Measurements from ENCODE around the gene LGALS12.
A peak's percentile ranks its signal among the peaks of the same experiment; 100 is the strongest.
"Not testable (repeated sequence)": the region's sequence is repeated elsewhere in the genome, so short reads cannot be mapped to it uniquely, and the experiment has no call there.

The LGALS12 gene

DNA sequence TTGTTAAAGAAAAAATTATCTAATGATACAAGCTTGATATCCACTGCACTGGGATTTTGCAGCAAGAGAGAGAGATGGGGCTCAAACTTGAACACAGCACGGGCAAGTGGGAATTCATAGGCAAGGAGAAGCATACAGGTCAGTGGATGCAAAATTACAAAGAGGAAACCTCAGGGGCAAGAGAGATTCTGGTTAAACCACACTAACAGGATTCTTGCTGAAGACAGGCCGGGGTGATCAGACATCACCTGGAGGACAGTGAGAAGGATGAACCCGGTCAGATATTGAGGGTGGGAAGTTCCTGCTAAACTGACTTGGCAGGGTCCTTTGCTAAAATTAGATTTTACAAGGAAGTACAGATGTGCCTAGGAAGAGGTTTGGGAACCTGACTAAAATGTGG, 28.2 kb downstream of the LGALS12 start:
- peaks cover 89% of the 10 kb centered on the region for H3K4me1 Mint-ChIP-seq (ENCODE audit: low read depth)
- H3K27me3 Mint-ChIP-seq, result no peaks in the 10 kb centered on the region
- no peaks in the 10 kb centered on the region for H3K36me3 Mint-ChIP-seq
- no peaks in the 10 kb centered on the region for H3K9me3 Mint-ChIP-seq (ENCODE audit: low read depth)
- H3K4me3 Mint-ChIP-seq, result no peak overlapping the region
- peak overlapping the region; percentile 78 for H3K27ac Mint-ChIP-seq

DNA sequence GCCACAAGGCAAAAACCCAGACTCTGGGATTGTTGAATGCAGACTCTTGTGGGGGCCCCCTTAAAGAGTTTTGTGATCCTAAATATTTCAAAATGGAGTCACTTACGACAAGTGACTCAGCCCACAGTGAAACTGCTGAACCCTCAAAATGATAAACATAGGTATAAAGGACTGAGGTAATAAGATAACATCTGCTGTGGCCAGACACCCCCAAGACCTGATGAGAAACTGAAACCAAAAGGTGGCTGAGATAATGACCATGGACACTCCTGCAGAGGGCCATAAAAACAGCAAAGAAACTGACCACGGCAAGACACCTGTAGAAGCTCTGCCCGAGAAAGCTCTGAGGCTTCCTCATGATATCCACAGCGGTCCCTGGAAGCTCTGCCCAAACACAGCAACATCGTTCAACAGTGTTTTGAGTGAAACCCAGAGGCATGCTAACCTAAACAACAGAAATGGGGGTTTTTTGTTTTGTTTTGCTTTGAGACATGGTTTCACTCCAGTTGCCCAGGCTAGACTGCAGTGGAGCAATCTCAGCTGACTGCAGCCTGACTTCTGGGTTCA, 29.1 kb downstream of the LGALS12 start:
- no peaks in the 10 kb centered on the region for H3K27me3 Mint-ChIP-seq
- H3K4me3 Mint-ChIP-seq, result peak overlapping the region; percentile 94
- no peaks in the 10 kb centered on the region for H3K9me3 Mint-ChIP-seq (ENCODE audit: low read depth)
- H3K36me3 Mint-ChIP-seq, result peaks cover under 1% of the 10 kb centered on the region
- H3K27ac Mint-ChIP-seq, result peak overlapping the region; percentile 80
- H3K4me1 Mint-ChIP-seq (ENCODE audit: low read depth), result peaks cover 88% of the 10 kb centered on the region

DNA sequence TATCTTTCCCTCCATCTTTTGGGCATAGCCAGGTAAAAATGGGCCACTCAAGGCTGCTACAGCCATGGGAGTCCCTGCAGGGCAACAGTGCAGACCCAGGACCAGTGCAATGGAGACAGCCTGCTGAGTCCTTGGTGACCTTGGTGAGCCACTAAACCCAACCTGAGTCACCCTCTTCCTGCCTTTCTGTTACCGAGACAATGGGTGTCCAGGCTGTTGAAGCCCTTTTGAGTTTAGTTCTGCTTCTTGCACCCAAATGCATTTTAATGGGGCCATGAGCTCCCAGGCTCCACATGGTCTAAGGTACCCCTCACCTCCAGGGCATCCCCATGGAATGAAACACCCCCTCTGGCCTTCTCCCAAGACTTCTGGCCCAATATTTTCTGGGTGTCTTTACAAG, 29.9 kb downstream of the LGALS12 start:
- H3K9me3 Mint-ChIP-seq (ENCODE audit: low read depth), result no peaks in the 10 kb centered on the region
- peak overlapping the region; percentile 95 for H3K27ac Mint-ChIP-seq
- peak overlapping the region; percentile 94 for H3K4me3 Mint-ChIP-seq
- peaks cover 4% of the 10 kb centered on the region for H3K36me3 Mint-ChIP-seq
- peaks cover 90% of the 10 kb centered on the region for H3K4me1 Mint-ChIP-seq (ENCODE audit: low read depth)
- no peaks in the 10 kb centered on the region for H3K27me3 Mint-ChIP-seq

DNA sequence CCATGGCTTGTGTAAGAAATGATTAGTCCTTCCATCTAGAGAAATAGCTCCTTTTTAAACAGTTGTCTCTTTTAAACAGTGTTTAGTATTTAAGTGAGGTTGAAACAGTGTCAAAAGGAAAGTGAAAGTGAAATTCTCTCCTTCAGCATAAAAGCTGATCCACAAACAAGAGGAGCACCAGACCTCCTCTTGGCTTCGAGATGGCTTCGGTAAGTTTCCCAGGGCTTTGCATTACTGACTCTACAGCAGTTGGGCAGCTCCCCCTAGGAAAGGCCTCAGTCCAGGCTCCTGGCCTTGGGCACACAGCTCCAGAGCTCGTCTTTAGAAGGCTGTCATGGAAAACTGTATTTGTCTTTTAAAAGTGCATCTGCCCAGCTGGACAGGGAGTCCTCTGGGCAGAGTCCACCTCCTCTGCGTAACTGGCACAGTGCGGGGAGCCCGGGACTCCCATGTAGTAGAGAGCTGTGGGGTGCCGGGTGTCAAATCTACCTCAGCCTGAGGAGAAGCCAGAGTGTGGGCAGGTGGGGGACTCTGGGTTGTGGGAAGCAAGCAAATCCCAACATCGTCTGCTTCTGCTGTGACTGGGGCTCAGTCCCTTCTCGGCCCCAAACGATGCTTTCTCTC, 30.9 kb downstream of the LGALS12 start, which contains the start of gene PLAAT4:
Gene PLAAT4 (plus strand): TSS at position 140 of the 624 bp plus-strand sequence. CDS start 61 bp downstream, at position 201.
- H3K36me3 Mint-ChIP-seq, result peaks cover 4% of the 10 kb centered on the region
- no peaks in the 10 kb centered on the region for H3K27me3 Mint-ChIP-seq
- no peaks in the 10 kb centered on the region for H3K9me3 Mint-ChIP-seq (ENCODE audit: low read depth)
- peaks cover 86% of the 10 kb centered on the region for H3K4me1 Mint-ChIP-seq (ENCODE audit: low read depth)
- peak within 1 kb of the TSS; percentile 95 for H3K27ac Mint-ChIP-seq
- peak within 1 kb of the TSS; percentile 94 for H3K4me3 Mint-ChIP-seq

DNA sequence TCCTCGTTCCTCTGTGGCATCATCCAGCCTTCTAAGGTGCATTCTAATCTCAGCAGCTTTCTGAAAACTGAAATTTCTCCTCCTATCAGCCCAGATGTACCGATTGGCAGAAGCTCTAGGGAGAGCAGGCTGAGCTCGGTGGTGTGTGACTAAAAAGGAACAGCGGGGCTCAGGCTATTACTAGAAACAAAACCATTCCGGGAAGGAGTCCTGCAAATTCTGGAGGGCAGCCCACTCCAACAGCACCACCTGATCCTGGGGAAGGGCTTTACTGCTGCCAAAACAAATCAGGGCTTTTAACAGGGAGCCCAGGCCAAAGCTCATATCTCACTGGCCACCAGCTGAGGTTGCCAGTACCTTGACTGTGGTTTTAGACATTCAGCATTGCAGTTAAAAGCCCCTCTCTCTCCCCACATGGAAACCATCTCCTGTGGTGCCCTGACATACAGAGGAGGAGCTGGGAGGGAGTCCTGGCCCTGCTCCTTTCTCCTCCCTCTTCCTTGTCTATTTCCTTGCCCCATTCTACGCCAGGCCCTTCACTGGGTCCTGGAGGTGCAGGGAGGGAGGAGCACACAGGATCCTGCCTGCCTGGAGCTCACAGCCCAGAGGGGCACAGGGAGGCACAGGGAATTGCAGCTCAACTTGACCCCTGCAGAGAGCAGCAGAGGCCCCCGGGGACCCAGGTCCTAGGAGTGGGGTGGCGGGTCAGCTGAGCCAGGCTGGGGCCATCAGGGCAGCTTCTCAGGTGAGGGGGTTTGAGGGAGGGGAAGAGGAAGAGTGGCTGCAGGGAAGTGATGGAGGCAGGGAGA, 31.6 kb downstream of the LGALS12 start:
- no peaks in the 10 kb centered on the region for H3K27me3 Mint-ChIP-seq
- no peaks in the 10 kb centered on the region for H3K9me3 Mint-ChIP-seq (ENCODE audit: low read depth)
- peaks cover 86% of the 10 kb centered on the region for H3K4me1 Mint-ChIP-seq (ENCODE audit: low read depth)
- H3K4me3 Mint-ChIP-seq, result peak overlapping the region; percentile 94
- H3K36me3 Mint-ChIP-seq, result peaks cover 4% of the 10 kb centered on the region
- peak overlapping the region; percentile 95 for H3K27ac Mint-ChIP-seq

DNA sequence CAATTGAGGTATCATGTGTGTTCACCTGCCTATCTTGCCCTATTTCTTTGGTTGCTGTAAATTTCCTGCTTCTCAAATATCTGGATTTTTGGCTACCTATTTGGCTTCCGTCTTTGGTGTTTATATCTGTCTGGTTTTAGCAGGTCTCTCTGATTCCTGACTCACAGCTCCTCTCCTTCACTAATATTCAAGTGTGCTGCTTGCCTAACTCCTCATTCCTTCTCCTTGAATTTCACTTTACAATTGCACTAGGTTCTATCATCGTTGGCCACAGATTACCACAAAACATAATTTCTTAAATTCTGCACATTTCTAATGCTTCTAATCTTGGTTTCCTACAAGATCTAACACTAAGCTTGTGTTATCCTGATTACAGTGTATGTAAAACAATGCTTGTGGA, 36.6 kb downstream of the LGALS12 start:
- H3K4me3 Mint-ChIP-seq; H3K9me3 Mint-ChIP-seq (ENCODE audit: low read depth); H3K36me3 Mint-ChIP-seq; H3K27me3 Mint-ChIP-seq: not testable (repeated sequence)
- peak overlapping the region; percentile 41 for H3K27ac Mint-ChIP-seq
- peaks cover 58% of the 10 kb centered on the region for H3K4me1 Mint-ChIP-seq (ENCODE audit: low read depth)

DNA sequence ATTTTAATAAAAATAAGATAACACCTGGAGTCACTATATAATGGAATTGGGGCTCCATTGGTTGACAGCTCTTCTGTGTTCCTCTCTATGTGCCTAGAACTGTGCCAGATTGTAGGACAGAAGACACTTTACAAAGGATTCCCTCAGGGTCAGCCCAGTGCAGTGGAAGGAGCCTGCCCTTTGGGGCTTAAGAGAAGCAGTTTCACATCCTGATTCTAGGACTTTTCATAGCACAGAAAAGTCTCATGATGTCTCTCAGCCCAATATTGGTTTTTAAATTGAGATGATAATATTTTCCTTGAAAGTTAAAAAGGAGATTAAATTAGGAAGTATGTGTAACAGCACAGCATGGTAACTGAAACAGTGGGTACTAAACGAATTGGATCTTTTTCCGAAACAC, 37.8 kb downstream of the LGALS12 start:
- Mint-ChIP-seq H3K27me3 (no peaks in the 10 kb centered on the region), H3K27ac (peak overlapping the region; percentile 42), H3K36me3 (peaks cover 6% of the 10 kb centered on the region), H3K9me3 (ENCODE audit: low read depth) (no peaks in the 10 kb centered on the region), H3K4me3 (no peak overlapping the region), H3K4me1 (ENCODE audit: low read depth) (peaks cover 49% of the 10 kb centered on the region)

DNA sequence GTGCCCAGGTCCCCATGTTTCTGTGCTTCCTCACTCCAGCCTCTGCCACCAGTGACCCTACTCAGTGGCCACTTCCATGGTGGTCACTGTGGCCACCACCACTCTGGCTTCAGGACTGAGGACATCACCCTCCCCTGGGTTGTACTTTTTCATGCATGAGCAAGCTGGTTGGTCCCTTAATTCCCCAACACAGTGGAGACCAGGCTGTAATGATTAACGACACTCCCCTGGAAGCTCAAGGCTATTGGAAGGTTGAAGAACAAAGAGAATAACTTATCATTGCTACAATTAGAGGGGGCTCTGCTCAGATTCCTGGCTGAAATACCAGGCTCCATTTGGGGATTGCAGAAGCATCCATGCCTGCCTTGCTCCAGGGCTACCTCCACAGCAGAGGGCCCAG, 41.2 kb downstream of the LGALS12 start:
- Mint-ChIP-seq H3K4me3 (no peak overlapping the region), H3K9me3 (ENCODE audit: low read depth) (no peaks in the 10 kb centered on the region), H3K36me3 (peaks cover 2% of the 10 kb centered on the region), H3K27ac (peak overlapping the region; percentile 68), H3K27me3 (no peaks in the 10 kb centered on the region), H3K4me1 (ENCODE audit: low read depth) (peaks cover 49% of the 10 kb centered on the region)

DNA sequence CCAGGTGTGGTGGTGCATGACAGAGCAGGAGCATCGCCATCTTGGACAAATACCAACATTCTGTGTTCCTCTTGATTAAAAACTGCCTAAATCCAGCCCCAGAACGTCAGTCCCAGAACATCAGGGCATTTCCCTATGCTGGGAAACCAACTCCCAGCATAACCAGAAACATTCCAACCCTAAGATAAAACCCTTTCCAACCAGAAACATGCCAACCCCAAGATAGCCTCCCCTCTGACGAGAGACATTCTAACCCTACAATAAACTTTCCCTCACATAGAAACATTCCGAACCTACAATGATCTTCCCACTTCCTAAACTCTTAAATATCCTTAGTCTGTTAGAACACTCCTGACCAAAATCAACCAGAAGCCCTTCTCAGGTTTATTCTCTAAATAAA, 42.3 kb downstream of the LGALS12 start:
- H3K27me3 Mint-ChIP-seq, result no peaks in the 10 kb centered on the region
- peaks cover under 1% of the 10 kb centered on the region for H3K36me3 Mint-ChIP-seq

DNA sequence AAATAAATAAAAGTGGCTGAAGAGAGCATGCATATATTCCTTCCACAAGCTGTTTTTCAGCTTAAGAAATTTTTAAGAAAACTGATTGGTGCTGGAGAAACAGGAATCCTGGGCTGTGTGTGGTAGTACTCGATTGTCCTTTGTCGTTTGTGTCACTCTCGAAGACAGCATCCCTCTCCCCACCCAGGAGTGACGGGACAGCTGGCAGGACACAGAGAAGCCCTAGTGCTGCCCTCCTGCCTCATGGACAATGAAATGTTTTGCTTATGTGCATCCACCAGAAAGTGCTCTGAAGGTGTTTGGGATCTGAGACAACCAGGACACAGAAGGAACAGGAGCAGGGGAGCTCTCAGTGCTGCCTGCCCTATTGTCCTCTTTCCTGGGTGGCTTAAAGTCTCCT, 43.5 kb downstream of the LGALS12 start:
- peaks cover 50% of the 10 kb centered on the region for H3K4me1 Mint-ChIP-seq (ENCODE audit: low read depth)
- no peaks in the 10 kb centered on the region for H3K9me3 Mint-ChIP-seq (ENCODE audit: low read depth)
- peak overlapping the region; percentile 83 for H3K27ac Mint-ChIP-seq
- peak overlapping the region; percentile 54 for H3K4me3 Mint-ChIP-seq
- H3K36me3 Mint-ChIP-seq, result no peaks in the 10 kb centered on the region
- no peaks in the 10 kb centered on the region for H3K27me3 Mint-ChIP-seq

More for the DNA sequence above, 42.3 kb downstream of the LGALS12 start:
- H3K4me3 Mint-ChIP-seq, result no peak overlapping the region
- peak overlapping the region; percentile 58 for H3K27ac Mint-ChIP-seq
- peaks cover 48% of the 10 kb centered on the region for H3K4me1 Mint-ChIP-seq (ENCODE audit: low read depth)
- no peaks in the 10 kb centered on the region for H3K9me3 Mint-ChIP-seq (ENCODE audit: low read depth)

DNA sequence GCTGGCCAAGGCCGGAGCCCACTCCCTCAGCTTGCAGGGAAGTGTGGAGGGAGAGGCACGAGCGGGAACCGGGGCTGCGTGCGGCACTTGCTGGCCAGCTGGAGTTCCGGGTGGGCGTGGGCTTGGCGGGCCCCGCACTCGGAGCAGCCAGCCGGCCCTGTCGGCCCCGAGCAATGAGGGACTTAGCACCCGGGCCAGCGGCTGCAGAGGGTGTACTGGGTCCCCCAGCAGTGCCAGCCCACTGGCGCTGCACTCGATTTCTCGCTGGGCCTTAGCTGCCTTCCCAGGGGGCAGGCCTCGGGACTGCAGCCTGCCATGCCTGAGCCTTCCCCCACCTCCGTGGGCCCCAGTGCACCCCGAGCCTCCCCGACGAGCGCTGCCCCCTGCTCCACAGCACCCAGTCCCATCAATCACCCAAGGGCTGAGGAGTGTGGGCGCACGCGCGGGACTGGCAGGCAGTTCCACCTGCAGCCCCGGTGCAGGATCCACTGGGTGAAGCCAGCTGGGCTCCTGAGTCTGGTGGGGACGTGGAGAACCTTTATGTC, 44.3 kb downstream of the LGALS12 start:
- H3K27ac Mint-ChIP-seq, result not testable (repeated sequence)
- H3K4me1 Mint-ChIP-seq (ENCODE audit: low read depth), result peaks cover 56% of the 10 kb centered on the region

DNA sequence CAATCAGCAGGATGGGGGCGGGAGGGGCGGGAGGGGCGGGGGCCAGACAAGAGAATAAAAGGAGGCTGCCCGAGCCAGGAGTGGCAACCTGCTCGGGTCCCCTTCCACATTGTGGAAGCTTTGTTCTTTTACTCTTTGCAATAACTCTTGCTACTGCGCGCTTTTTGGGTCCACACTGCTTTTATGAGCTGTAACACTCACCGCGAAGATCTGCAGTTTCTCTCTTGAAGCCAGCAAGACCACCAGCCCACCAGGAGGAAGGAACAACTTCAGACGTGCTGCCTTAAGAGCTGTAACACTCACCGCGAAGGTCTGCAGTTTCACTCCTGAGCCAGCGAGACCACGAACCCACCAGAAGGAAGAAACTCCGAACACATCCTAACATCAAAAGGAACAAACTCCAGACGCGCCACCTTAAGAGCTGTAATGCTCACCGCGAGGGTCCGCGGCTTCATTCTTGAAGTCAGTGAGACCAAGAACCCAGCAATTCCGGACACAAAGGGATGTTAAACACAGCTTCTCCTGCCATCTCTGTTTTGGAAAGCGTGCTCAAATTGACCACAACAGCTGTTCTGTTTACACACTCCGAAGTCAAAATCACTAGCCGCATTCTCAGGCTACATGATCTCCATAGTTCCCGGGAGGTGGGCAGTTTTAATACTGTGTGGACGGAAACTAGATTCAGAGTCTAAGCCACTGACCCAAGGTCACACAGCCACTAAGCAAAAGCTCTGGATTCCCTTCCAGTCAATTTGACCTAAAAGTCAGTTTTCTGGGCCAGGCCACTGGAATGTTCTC, 45.4 kb downstream of the LGALS12 start:
- Mint-ChIP-seq H3K27me3 (no peaks in the 10 kb centered on the region), H3K9me3 (ENCODE audit: low read depth) (no peaks in the 10 kb centered on the region), H3K36me3 (no peaks in the 10 kb centered on the region), H3K4me3 (peak overlapping the region; percentile 91), H3K4me1 (ENCODE audit: low read depth) (peaks cover 63% of the 10 kb centered on the region), H3K27ac (peak overlapping the region; percentile 99)

More for the DNA sequence above, 44.3 kb downstream of the LGALS12 start:
- not testable (repeated sequence) for H3K27me3 Mint-ChIP-seq; H3K9me3 Mint-ChIP-seq (ENCODE audit: low read depth); H3K36me3 Mint-ChIP-seq
- H3K4me3 Mint-ChIP-seq, result peak overlapping the region; percentile 91

DNA sequence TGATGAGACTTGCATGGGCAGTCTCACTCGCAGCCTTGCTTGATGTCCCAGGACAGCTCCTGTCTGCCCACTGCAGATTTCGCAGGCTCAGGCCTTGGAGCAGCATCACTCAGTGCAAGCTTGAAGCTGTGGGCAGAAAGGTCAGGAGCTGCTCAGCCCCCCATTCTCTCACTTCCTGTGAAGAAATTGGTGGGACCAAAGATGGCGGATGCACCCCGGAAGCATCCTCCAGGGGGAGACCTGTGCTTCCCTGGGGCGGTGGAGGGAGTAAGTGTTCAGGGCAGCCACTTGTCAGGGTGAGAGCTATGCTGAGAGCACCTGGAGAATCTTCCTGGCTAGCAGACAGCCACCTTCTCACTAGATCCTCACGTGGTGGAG, 46.0 kb downstream of the LGALS12 start:
- Mint-ChIP-seq H3K4me3 (peak overlapping the region; percentile 91), H3K27me3 (no peaks in the 10 kb centered on the region), H3K4me1 (ENCODE audit: low read depth) (peaks cover 69% of the 10 kb centered on the region), H3K9me3 (ENCODE audit: low read depth) (no peaks in the 10 kb centered on the region), H3K36me3 (no peaks in the 10 kb centered on the region), H3K27ac (peak overlapping the region; percentile 99)

DNA sequence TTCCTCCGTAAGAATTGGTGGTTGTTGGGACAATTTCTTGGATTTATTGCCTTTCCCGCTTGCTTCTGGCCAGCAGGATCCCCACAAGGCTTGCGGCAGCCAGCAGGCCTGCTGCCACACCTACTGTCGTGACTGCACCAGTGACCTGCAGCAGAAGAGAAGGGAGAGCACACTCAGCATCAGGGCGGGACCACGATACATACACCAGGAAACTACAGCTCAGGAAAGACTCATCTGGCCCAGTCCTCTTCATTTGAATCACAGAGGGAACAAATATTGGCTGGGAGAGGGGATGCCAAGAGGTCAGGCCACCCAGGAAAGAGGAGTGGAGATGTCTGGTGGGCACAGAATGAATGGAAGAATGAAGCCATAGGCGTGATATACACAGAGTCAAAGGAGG, 47.0 kb downstream of the LGALS12 start:
- Mint-ChIP-seq H3K9me3 (ENCODE audit: low read depth) (no peaks in the 10 kb centered on the region), H3K27ac (peak overlapping the region; percentile 99), H3K4me3 (peak overlapping the region; percentile 91), H3K27me3 (no peaks in the 10 kb centered on the region), H3K4me1 (ENCODE audit: low read depth) (peaks cover 74% of the 10 kb centered on the region), H3K36me3 (no peaks in the 10 kb centered on the region)

Measured in activated naive CD8-positive, alpha-beta T cell (primary cell).